ENCODE measurements around the gene RTL1.

RTL1 gene

GRCh38 chr14:100880271-100881101 is 23.0 kb downstream of the RTL1 start:
- H3K4me3 ChIP-seq (ENCODE audit: low read depth in 1 of 2, low read length in 2 of 2) = no peak overlapping the region
- H3K79me2 ChIP-seq (ENCODE audit: insufficient read depth, low read length) = no peaks in the 10 kb centered on the region
- no peaks in the 10 kb centered on the region for H3K36me3 ChIP-seq (ENCODE audit: insufficient read depth, low read length)
- ATAC-seq (ENCODE audit: insufficient read depth, low read depth) (no peak), DNase-seq (no peak)
- no peak overlapping the region for H3K4me2 ChIP-seq (ENCODE audit: insufficient read depth, low read length)
- no peaks in the 10 kb centered on the region for H4K20me1 ChIP-seq (ENCODE audit: insufficient read depth, low read length)
- no peaks in the 10 kb centered on the region for H3K4me1 ChIP-seq (ENCODE audit: insufficient read depth, low read length)
- no peak overlapping the region for H2AFZ ChIP-seq (ENCODE audit: low read depth, low read length)
- H3K27ac ChIP-seq (ENCODE audit: low read length) = no peak overlapping the region
- H3K9ac ChIP-seq (ENCODE audit: low read depth, low read length) = no peak overlapping the region
- H3K9me3 ChIP-seq (ENCODE audit: insufficient read depth, low read length, severe bottlenecking) = peaks cover 3% of the 10 kb centered on the region
- no peaks in the 10 kb centered on the region for H3K27me3 ChIP-seq (ENCODE audit: insufficient read depth, low read length, poor library complexity)
- TF ChIP-seq EZH2 (IDR thresholded peaks at IDR 0.05; ENCODE audit: borderline replicate concordance, low read depth, low read length, severe bottlenecking) = no peak
- TF ChIP-seq CTCF (IDR thresholded peaks at IDR 0.05; ENCODE audit: borderline replicate concordance, extremely low read depth, low read length, poor library complexity, severe bottlenecking) = no peak

GRCh38 chr14:100879782-100880181 is 23.7 kb downstream of the RTL1 start:
- H3K27me3 ChIP-seq (ENCODE audit: insufficient read depth, low read length, poor library complexity) = no peaks in the 10 kb centered on the region
- H4K20me1 ChIP-seq (ENCODE audit: insufficient read depth, low read length) = no peaks in the 10 kb centered on the region
- ATAC-seq (ENCODE audit: insufficient read depth, low read depth) (no peak), DNase-seq (no peak)
- TF ChIP-seq EZH2 (IDR thresholded peaks at IDR 0.05; ENCODE audit: borderline replicate concordance, low read depth, low read length, severe bottlenecking) (no peak), CTCF (IDR thresholded peaks at IDR 0.05; ENCODE audit: borderline replicate concordance, extremely low read depth, low read length, poor library complexity, severe bottlenecking) (no peak)
- no peak overlapping the region for H2AFZ ChIP-seq (ENCODE audit: low read depth, low read length)
- H3K9ac ChIP-seq (ENCODE audit: low read depth, low read length) = no peak overlapping the region
- no peaks in the 10 kb centered on the region for H3K36me3 ChIP-seq (ENCODE audit: insufficient read depth, low read length)
- no peak overlapping the region for H3K4me2 ChIP-seq (ENCODE audit: insufficient read depth, low read length)
- H3K4me3 ChIP-seq (ENCODE audit: low read depth in 1 of 2, low read length in 2 of 2) = no peak overlapping the region
- no peaks in the 10 kb centered on the region for H3K4me1 ChIP-seq (ENCODE audit: insufficient read depth, low read length)
- no peak overlapping the region for H3K27ac ChIP-seq (ENCODE audit: low read length)
- no peaks in the 10 kb centered on the region for H3K79me2 ChIP-seq (ENCODE audit: insufficient read depth, low read length)
- H3K9me3 ChIP-seq (ENCODE audit: insufficient read depth, low read length, severe bottlenecking) = peaks cover 3% of the 10 kb centered on the region

GRCh38 chr14:100879194-100879593 is 24.3 kb downstream of the RTL1 start:
- Histone ChIP-seq H3K9me3 (ENCODE audit: insufficient read depth, low read length, severe bottlenecking) (peaks cover 3% of the 10 kb centered on the region), H3K36me3 (ENCODE audit: insufficient read depth, low read length) (no peaks in the 10 kb centered on the region), H4K20me1 (ENCODE audit: insufficient read depth, low read length) (no peaks in the 10 kb centered on the region), H3K4me2 (ENCODE audit: insufficient read depth, low read length) (no peak overlapping the region), H3K4me1 (ENCODE audit: insufficient read depth, low read length) (no peaks in the 10 kb centered on the region), H2AFZ (ENCODE audit: low read depth, low read length) (no peak overlapping the region), H3K4me3 (ENCODE audit: low read depth in 1 of 2, low read length in 2 of 2) (no peak overlapping the region), H3K79me2 (ENCODE audit: insufficient read depth, low read length) (no peaks in the 10 kb centered on the region), H3K27ac (ENCODE audit: low read length) (no peak overlapping the region), H3K9ac (ENCODE audit: low read depth, low read length) (no peak overlapping the region), H3K27me3 (ENCODE audit: insufficient read depth, low read length, poor library complexity) (no peaks in the 10 kb centered on the region)
- DNase-seq = no peak
- TF ChIP-seq EZH2 (IDR thresholded peaks at IDR 0.05; ENCODE audit: borderline replicate concordance, low read depth, low read length, severe bottlenecking) = no peak
- ATAC-seq (ENCODE audit: insufficient read depth, low read depth) = no peak

GRCh38 chr14:100878271-100879146 is 25.0 kb downstream of the RTL1 start:
- H3K4me2 ChIP-seq (ENCODE audit: insufficient read depth, low read length) = no peak overlapping the region
- no peak for TF ChIP-seq EZH2 (IDR thresholded peaks at IDR 0.05; ENCODE audit: borderline replicate concordance, low read depth, low read length, severe bottlenecking)
- no peak for TF ChIP-seq CTCF (IDR thresholded peaks at IDR 0.05; ENCODE audit: borderline replicate concordance, extremely low read depth, low read length, poor library complexity, severe bottlenecking)
- no peaks in the 10 kb centered on the region for H3K27me3 ChIP-seq (ENCODE audit: insufficient read depth, low read length, poor library complexity)
- H3K79me2 ChIP-seq (ENCODE audit: insufficient read depth, low read length) = no peaks in the 10 kb centered on the region
- ATAC-seq (ENCODE audit: insufficient read depth, low read depth) (no peak), DNase-seq (no peak)
- H2AFZ ChIP-seq (ENCODE audit: low read depth, low read length) = no peak overlapping the region
- peaks cover 3% of the 10 kb centered on the region for H3K9me3 ChIP-seq (ENCODE audit: insufficient read depth, low read length, severe bottlenecking)
- no peaks in the 10 kb centered on the region for H3K4me1 ChIP-seq (ENCODE audit: insufficient read depth, low read length)
- H3K9ac ChIP-seq (ENCODE audit: low read depth, low read length) = no peak overlapping the region
- H4K20me1 ChIP-seq (ENCODE audit: insufficient read depth, low read length) = no peaks in the 10 kb centered on the region
- H3K27ac ChIP-seq (ENCODE audit: low read length) = no peak overlapping the region
- no peaks in the 10 kb centered on the region for H3K36me3 ChIP-seq (ENCODE audit: insufficient read depth, low read length)
- no peak overlapping the region for H3K4me3 ChIP-seq (ENCODE audit: low read depth in 1 of 2, low read length in 2 of 2)

Measured in DND-41 (cell line).